HG02852 (cell line): Measurements from ENCODE around the gene THRB.
"Not testable (repeated sequence)": the region's sequence is repeated elsewhere in the genome, so short reads cannot be mapped to it uniquely, and the experiment has no call there.

Source experiments
- ATAC-seq: cut with Tn5 transposase; IDR thresholded peaks from one replicate; pipeline ENCODE4 v1.9.1; 2021; ENCODE audit warnings: mild to moderate bottlenecking, moderate library complexity; ENCODE audit not compliant: unreplicated experiment

The THRB gene

GRCh38 chr3:24410860-24411259 is 83.8 kb downstream of the THRB start:
- no peak for ATAC-seq

GRCh38 chr3:24407980-24408680 is 86.5 kb downstream of the THRB start:
- ATAC-seq: no peak

- no peak for ATAC-seq
Observed at GRCh38 chr3:24406900-24407299, 87.8 kb downstream of the THRB start.

- no peak for ATAC-seq
Observed at GRCh38 chr3:24405057-24405456, 89.6 kb downstream of the THRB start.

- ATAC-seq: no peak
Observed at GRCh38 chr3:24401811-24402185, 92.9 kb downstream of the THRB start.

GRCh38 chr3:24401090-24401810 is 93.4 kb downstream of the THRB start:
- no peak for ATAC-seq

GRCh38 chr3:24400450-24400849 is 94.2 kb downstream of the THRB start:
- ATAC-seq: no peak

- ATAC-seq: no peak
Observed at GRCh38 chr3:24400015-24400414, 94.6 kb downstream of the THRB start.

GRCh38 chr3:24399614-24400013 is 95.0 kb downstream of the THRB start:
- ATAC-seq: no peak

GRCh38 chr3:24398712-24399111 is 95.9 kb downstream of the THRB start:
- ATAC-seq: not testable (repeated sequence)

- no peak for ATAC-seq
Observed at GRCh38 chr3:24396338-24396737, 98.3 kb downstream of the THRB start.

- no peak for ATAC-seq
Observed at GRCh38 chr3:24394754-24395153, 99.9 kb downstream of the THRB start.

- ATAC-seq: no peak
Observed at GRCh38 chr3:24393316-24393715, 101.3 kb downstream of the THRB start.

- ATAC-seq: no peak
Observed at GRCh38 chr3:24390169-24391130, 104.2 kb downstream of the THRB start.

- ATAC-seq: no peak
Observed at GRCh38 chr3:24389108-24390090, 105.3 kb downstream of the THRB start.

GRCh38 chr3:24388611-24389010 is 106.0 kb downstream of the THRB start:
- ATAC-seq: no peak

GRCh38 chr3:24388159-24388558 is 106.5 kb downstream of the THRB start:
- ATAC-seq: no peak

GRCh38 chr3:24387493-24387892 is 107.2 kb downstream of the THRB start:
- no peak for ATAC-seq

- ATAC-seq: no peak
Observed at GRCh38 chr3:24387000-24387399, 107.7 kb downstream of the THRB start.

- no peak for ATAC-seq
Observed at GRCh38 chr3:24386458-24386857, 108.2 kb downstream of the THRB start.
